K562 (cell line): ENCODE measurements around the gene CDH6. TPM values are rescaled to one million over a fixed set of nuclear protein-coding genes. Genes with fewer than 3 reads are reported as not detected.
A peak's percentile ranks its signal among the peaks of the same experiment; 100 is the strongest.

Experiments
- CBX2 ChIP-seq: fragments of 200-600 bp; sonication (generic); IDR thresholded peaks from one replicate; pipeline ENCODE4 v1.6.1; 2012; ENCODE audit warnings: mild to moderate bottlenecking, low read length, inconsistent platforms; ENCODE audit not compliant: insufficient read depth, poor library complexity, severe bottlenecking
- CSDE1 ChIP-seq, 2 experiments: fragments of 450-650 bp; IDR thresholded peaks; 2 replicates each; pipeline ENCODE4 v1.6.1; 2016; ENCODE audit warnings: mild to moderate bottlenecking in 1 of 2
- DEAF1 ChIP-seq: fragments of 450-650 bp; formaldehyde crosslinking; IDR thresholded peaks from 2 replicates; pipeline ENCODE4 v1.4.0; 2020; ENCODE audit warnings: mild to moderate bottlenecking, moderate library complexity
- DMBX1 ChIP-seq: fragments of 250-450 bp; sonication (Bioruptor Pico); IDR thresholded peaks from 2 replicates; pipeline ENCODE4 v1.8.0; 2022; ENCODE audit warnings: inconsistent platforms, mild to moderate bottlenecking, moderate library complexity, borderline replicate concordance
- FOXA3 ChIP-seq, 2 experiments: fragments of 450-650 bp in 1 of 2; sonication (generic) in 1 of 2; formaldehyde crosslinking; IDR thresholded peaks in 1 of 2; conservative IDR thresholded peaks in 1 of 2; 2 replicates each; pipeline versions ENCODE4 v1.4.0 to v1.8.0; 2020 to 2022; ENCODE audit warnings: mild to moderate bottlenecking in 2 of 2, missing genetic modification reagents in 1 of 2
- FUS ChIP-seq: fragments of 200-400 bp; formaldehyde crosslinking; optimal IDR thresholded peaks from 2 replicates; pipeline ENCODE3; 2017; ENCODE audit warnings: low read depth, low read length
- KLF16 ChIP-seq: IDR thresholded peaks from 2 replicates; pipeline ENCODE4 v1.6.1; 2016; ENCODE audit warnings: antibody characterized with exemption
- NUFIP1 ChIP-seq: fragments of 450-650 bp; IDR thresholded peaks from 2 replicates; pipeline ENCODE4 v1.6.1; 2018; ENCODE audit not compliant: partially characterized antibody
- POLR2H ChIP-seq: IDR thresholded peaks from 2 replicates; pipeline ENCODE4 v1.6.1; 2016; ENCODE audit warnings: missing genetic modification characterization, low read depth, mild to moderate bottlenecking, control low read depth, missing compliant biosample characterization, moderate library complexity
- RAD21 ChIP-seq, 2 experiments: fragments of 250-450 bp in 1 of 2; fragments of 450-650 bp in 1 of 2; sonication (Bioruptor Pico) in 1 of 2; formaldehyde crosslinking in 1 of 2; IDR thresholded peaks in 1 of 2; conservative IDR thresholded peaks in 1 of 2; 2 replicates each; pipeline versions ENCODE4 v1.4.0 to v1.8.0; 2020 to 2022; ENCODE audit warnings: mild to moderate bottlenecking in 2 of 2, moderate library complexity in 1 of 2
- REST ChIP-seq, 2 experiments: fragments of 450-650 bp; formaldehyde crosslinking in 1 of 2; IDR thresholded peaks; 2 replicates each; pipeline versions ENCODE4 v1.4.0 to v1.6.1; 2014 to 2020; ENCODE audit warnings: mild to moderate bottlenecking in 2 of 2, borderline replicate concordance in 1 of 2, low read depth in 1 of 2
- SMC3 ChIP-seq: conservative IDR thresholded peaks from 2 replicates; pipeline ENCODE4 v1.6.1; 2011; ENCODE audit warnings: low read depth, low read length, improper control_type of control experiment; ENCODE audit not compliant: insufficient read depth
- SNRNP70 ChIP-seq: fragments of 200-400 bp; formaldehyde crosslinking; optimal IDR thresholded peaks from 2 replicates; pipeline ENCODE3; 2017; ENCODE audit warnings: low read depth, low read length
- TSC22D4 ChIP-seq: fragments of 450-650 bp; IDR thresholded peaks from 2 replicates; pipeline ENCODE4 v1.6.1; 2016; ENCODE audit warnings: missing genetic modification characterization, missing biosample characterization, control low read depth
- ZNF699 ChIP-seq: fragments of 250-450 bp; sonication (Bioruptor Pico); IDR thresholded peaks from 2 replicates; pipeline ENCODE4 v1.8.0; 2021; ENCODE audit warnings: mild to moderate bottlenecking, moderate library complexity; ENCODE audit not compliant: insufficient replicate concordance
- polyA plus RNA-seq, 8 experiments: library from polyadenylated mRNA; depleted of rRNA in 4 of 8; stranded (reverse) in 5 of 8; unstranded in 3 of 8; fragments of >200 nt; fragmentation: Nextera tagmentation in 2 of 8; fragmentation: Illumina TruSeq in 1 of 8; extraction: Ambion mirVana in 2 of 8; extraction: Trizol in 1 of 8; gene quantifications; 2 replicates each; pipeline versions ENCODE4 v1.2.1 to v1.2.3, GENCODE V29; 2011 to 2014; ENCODE audit warnings: inconsistent platforms in 1 of 8, missing spikeins in 1 of 8
- total RNA-seq, 7 experiments: library from RNA; depleted of rRNA in 6 of 7; stranded (reverse); fragments of >200 nt in 6 of 7; fragmentation: Illumina TruSeq in 2 of 7; extraction: Trizol in 2 of 7; gene quantifications; 2 replicates each; pipeline versions ENCODE4 v1.2.1 to v1.2.3, GENCODE V29; 2011 to 2021; ENCODE audit warnings: low replicate concordance in 1 of 7
- TF ChIP-seq, protein P1 (sequence below): fragments of 250-450 bp; sonication (Bioruptor Pico); IDR thresholded peaks from 2 replicates; pipeline ENCODE4 v1.5.0; 2021

Gene CDH6
- total and polyA plus RNA-seq, 9 of the 15 experiments (the other 6 are each of a cell fraction or from before 2014, with no cell fraction given): not detected

- TF ChIP-seq, protein P1, sequence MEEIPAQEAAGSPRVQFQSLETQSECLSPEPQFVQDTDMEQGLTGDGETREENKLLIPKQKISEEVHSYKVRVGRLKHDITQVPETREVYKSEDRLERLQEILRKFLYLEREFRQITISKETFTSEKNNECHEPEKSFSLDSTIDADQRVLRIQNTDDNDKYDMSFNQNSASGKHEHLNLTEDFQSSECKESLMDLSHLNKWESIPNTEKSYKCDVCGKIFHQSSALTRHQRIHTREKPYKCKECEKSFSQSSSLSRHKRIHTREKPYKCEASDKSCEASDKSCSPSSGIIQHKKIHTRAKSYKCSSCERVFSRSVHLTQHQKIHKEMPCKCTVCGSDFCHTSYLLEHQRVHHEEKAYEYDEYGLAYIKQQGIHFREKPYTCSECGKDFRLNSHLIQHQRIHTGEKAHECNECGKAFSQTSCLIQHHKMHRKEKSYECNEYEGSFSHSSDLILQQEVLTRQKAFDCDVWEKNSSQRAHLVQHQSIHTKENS (CRISPR knock-in tag): no peak
- TF ChIP-seq SMC3 (peak; percentile 38; the same call in 1 of the 2 replicates), RAD21 (CRISPR knock-in tag; conservative IDR thresholded peaks at IDR 0.05 in 1 of 2, IDR thresholded peaks at IDR 0.05 in 1 of 2) (peak; percentile 64 to 80), FOXA3 (CRISPR knock-in tag; conservative IDR thresholded peaks at IDR 0.05 in 1 of 2, IDR thresholded peaks at IDR 0.05 in 1 of 2) (no peak), DMBX1 (no peak), TSC22D4 (tag) (no peak), DEAF1 (CRISPR knock-in tag) (0 out of 2 replicates have a peak, but pooled peaks have one; percentile 15), NUFIP1 (no peak), KLF16 (peak; percentile 27; the same call in 1 of the 2 replicates), SNRNP70 (no peak), POLR2H (tag) (no peak), REST (IDR thresholded peaks at IDR 0.05; ENCODE audit: borderline replicate concordance) (peak; percentile 49; the same call in 1 of the 2 replicates), REST (CRISPR knock-in tag; IDR thresholded peaks at IDR 0.05; ENCODE audit: low read depth) (no peak), ZNF699 (CRISPR knock-in tag) (no peak), FUS (no peak), CSDE1 (IDR thresholded peaks at IDR 0.05) (no peak), CBX2 (no peak)
These were observed 38.9 kb downstream of the CDH6 start (continued) for GRCh38 chr5:31232273-31232888.
